Stimulated activated CD4-positive, alpha-beta T cell treated with anti-CD3 and anti-CD28 coated beads, Interleukin-4, amount 100 ng/mL, for 48 hours (primary cell): ENCODE results near the gene D2HGDH.
"Not testable (repeated sequence)": the region's sequence is repeated elsewhere in the genome, so short reads cannot be mapped to it uniquely, and the experiment has no call there.

Experiments used
- DNase-seq, 2 donors: peaks; one replicate each; pipeline ENCODE4 v3.0.0-alpha.2; 2020; ENCODE audit warnings: low read depth in 2 of 2

Gene D2HGDH

GRCh38 chr2:241808051-241808720, 73.8 kb downstream of the D2HGDH start:
- DNase-seq = no peak

- no peak for DNase-seq
Measured at GRCh38 chr2:241808721-241809382, 74.4 kb downstream of the D2HGDH start, which contains the start of gene NEU4. NEU4 (plus strand) TSS chr2:241809193; CDS start chr2:241814485, 5,292 bp downstream.

- no peak for DNase-seq
Measured at GRCh38 chr2:241809383-241810306, 75.2 kb downstream of the D2HGDH start.

GRCh38 chr2:241810307-241811200, 76.1 kb downstream of the D2HGDH start:
- no peak for DNase-seq

GRCh38 chr2:241811201-241811951, 76.9 kb downstream of the D2HGDH start:
- DNase-seq = no peak

- DNase-seq = no peak
Measured at GRCh38 chr2:241811952-241812729, 77.7 kb downstream of the D2HGDH start.

GRCh38 chr2:241812730-241813643, 78.6 kb downstream of the D2HGDH start:
- DNase-seq = no peak

GRCh38 chr2:241813644-241814392, 79.4 kb downstream of the D2HGDH start:
- no peak for DNase-seq

- no peak for DNase-seq
Measured at GRCh38 chr2:241814393-241814642, 79.9 kb downstream of the D2HGDH start.

GRCh38 chr2:241814643-241815476, 80.4 kb downstream of the D2HGDH start:
- no peak for DNase-seq

GRCh38 chr2:241815477-241816430, 81.3 kb downstream of the D2HGDH start:
- no peak for DNase-seq

- DNase-seq = no peak
Measured at GRCh38 chr2:241816431-241817121, 82.1 kb downstream of the D2HGDH start.

- DNase-seq = no peak
Measured at GRCh38 chr2:241817126-241817820, 82.8 kb downstream of the D2HGDH start.

GRCh38 chr2:241817821-241818215, 83.4 kb downstream of the D2HGDH start:
- not testable (repeated sequence) for DNase-seq
